ENCODE results near the gene MAP3K21. TPM values are rescaled to one million over a fixed set of nuclear protein-coding genes. Genes with fewer than 3 reads are reported as not detected.

Gene MAP3K21
- total and polyA plus RNA-seq, 2 of the 4 experiments (the other 2 are of a cell fraction): 0.15 to 0.18 TPM

GRCh38 chr1:233333086-233333485, 5.6 kb downstream of the MAP3K21 start:
- ChIA-PET POLR2A (ENCODE audit: unreplicated experiment) (no interaction called here), CTCF (interaction anchor here (1.0 to 1.1 kb wide), 2 partner anchors 9 to 28 kb away, joined by 3 to 6 read pairs; no protein-coding TSS in a partner anchor)
- Histone ChIP-seq H3K56ac (ENCODE audit: extremely low read depth, insufficient read depth, low read length) (no peak overlapping the region), H3K9ac (ENCODE audit: low read depth, low read length) (no peak overlapping the region), H4K5ac (ENCODE audit: low read depth, low read length) (no peak overlapping the region), H3K36me3 (ENCODE audit: control insufficient read depth, insufficient read depth, low read length) (no peaks in the 10 kb centered on the region), H3K27me3 (ENCODE audit: control insufficient read depth, insufficient read depth, low read length) (peaks cover 9% of the 10 kb centered on the region), H2AK9ac (replicated peaks; ENCODE audit: low read depth, low read length, poor library complexity) (no peak overlapping the region), H2BK15ac (ENCODE audit: low read depth, low read length) (no peak overlapping the region), H4K20me1 (ENCODE audit: insufficient read depth, low read length) (no peaks in the 10 kb centered on the region), H3K14ac (replicated peaks; ENCODE audit: low read depth, low read length) (no peak overlapping the region), H4K8ac (ENCODE audit: low read depth in 2 of 2, low read length in 2 of 2) (no peak overlapping the region), H4K91ac (ENCODE audit: insufficient read depth, low read depth, low read length) (no peak overlapping the region), H3K18ac (ENCODE audit: low read depth, low read length) (no peak overlapping the region), H3K27ac (ENCODE audit: insufficient read depth, low read length) (no peak overlapping the region), H3K4me1 (ENCODE audit: control insufficient read depth, insufficient read depth, low read length) (peaks cover 3% of the 10 kb centered on the region; the same call in 1 of the 2 replicates), H3K79me1 (ENCODE audit: low read depth in 1 of 2, low read length in 2 of 2) (no peaks in the 10 kb centered on the region), H2BK5ac (ENCODE audit: low read depth, low read length, poor library complexity, severe bottlenecking) (no peak overlapping the region), H3K4ac (ENCODE audit: low read depth, low read length) (no peak overlapping the region), H2AFZ (replicated peaks; ENCODE audit: low read length, poor library complexity) (no peak overlapping the region), H2AK5ac (ENCODE audit: low read depth, low read length) (no peak overlapping the region), H3K4me2 (ENCODE audit: low read depth, low read length) (no peak overlapping the region), H2BK20ac (ENCODE audit: low read depth, low read length) (no peak overlapping the region), H3K23ac (ENCODE audit: low read depth, low read length) (no peak overlapping the region), H3K9me1 (ENCODE audit: insufficient read depth, low read length) (no peaks in the 10 kb centered on the region; the same call in 1 of the 2 replicates), H3K9me3 (ENCODE audit: control insufficient read depth, insufficient read depth, low read length) (no peaks in the 10 kb centered on the region; the same call in 1 of the 2 replicates), H2BK120ac (ENCODE audit: low read depth, low read length) (no peak overlapping the region), H3K4me3 (ENCODE audit: insufficient read depth, low read depth, low read length) (no peak overlapping the region)
- WGBS, 2 experiments (ENCODE audit: extremely low coverage in 2 of 2, insufficient read length in 1 of 2): no CpG with 5 or more reads among the region's 1 CpG
- BruUV-seq (replicated peaks): no TSS peak
- no peak for ATAC-seq (ENCODE audit: low read depth)
- no peak for DNase-seq
- dilution Hi-C loops (cut with HindIII; ENCODE audit: low sequenced_read_pairs, unreplicated experiment) (no loop called here), in situ Hi-C loops (cut with MboI; ENCODE audit: low sequenced_read_pairs) (no loop called here), intact Hi-C loops (cut with micrococcal nuclease) (no loop called here)
- TF ChIP-seq POLR2A (IDR thresholded peaks at IDR 0.05; ENCODE audit: low read depth, low read length) (no peak), CEBPB (IDR thresholded peaks at IDR 0.05; ENCODE audit: low read depth, low read length) (no peak), SMC3 (IDR thresholded peaks at IDR 0.05; ENCODE audit: low read depth, low read length) (no peak), MXI1 (IDR thresholded peaks at IDR 0.05; ENCODE audit: borderline replicate concordance, low read depth, low read length) (no peak), RAD21 (IDR thresholded peaks at IDR 0.05; ENCODE audit: low read length) (no peak), FOS (IDR thresholded peaks at IDR 0.05; ENCODE audit: low read depth, low read length) (no peak), CHD1 (IDR thresholded peaks at IDR 0.05; ENCODE audit: low read depth, low read length) (no peak), NFE2L2 (IDR thresholded peaks at IDR 0.05; ENCODE audit: low read depth, low read length) (no peak), CTCF (conservative IDR thresholded peaks at IDR 0.05; ENCODE audit: low read depth, low read length) (no peak), MAFK (IDR thresholded peaks at IDR 0.05; ENCODE audit: low read depth, low read length) (no peak), ELK1 (IDR thresholded peaks at IDR 0.05; ENCODE audit: borderline replicate concordance, low read depth, low read length) (no peak), MAZ (IDR thresholded peaks at IDR 0.05; ENCODE audit: borderline replicate concordance, low read depth, low read length) (no peak), BHLHE40 (IDR thresholded peaks at IDR 0.05; ENCODE audit: low read depth, low read length) (no peak), RFX5 (IDR thresholded peaks at IDR 0.05; ENCODE audit: low read depth, low read length) (no peak), RCOR1 (IDR thresholded peaks at IDR 0.05; ENCODE audit: insufficient replicate concordance, low read length) (no peak)
